ENCODE data around the gene RPUSD1. TPM values are rescaled to one million over a fixed set of nuclear protein-coding genes. Genes with fewer than 3 reads are reported as not detected.

RPUSD1 gene
- total RNA-seq, 5 donors from 2014 or later (not counting 1 experiment from before 2014, with no cell fraction given): 16.0 to 35.3 (median 34.5) TPM

DNA sequence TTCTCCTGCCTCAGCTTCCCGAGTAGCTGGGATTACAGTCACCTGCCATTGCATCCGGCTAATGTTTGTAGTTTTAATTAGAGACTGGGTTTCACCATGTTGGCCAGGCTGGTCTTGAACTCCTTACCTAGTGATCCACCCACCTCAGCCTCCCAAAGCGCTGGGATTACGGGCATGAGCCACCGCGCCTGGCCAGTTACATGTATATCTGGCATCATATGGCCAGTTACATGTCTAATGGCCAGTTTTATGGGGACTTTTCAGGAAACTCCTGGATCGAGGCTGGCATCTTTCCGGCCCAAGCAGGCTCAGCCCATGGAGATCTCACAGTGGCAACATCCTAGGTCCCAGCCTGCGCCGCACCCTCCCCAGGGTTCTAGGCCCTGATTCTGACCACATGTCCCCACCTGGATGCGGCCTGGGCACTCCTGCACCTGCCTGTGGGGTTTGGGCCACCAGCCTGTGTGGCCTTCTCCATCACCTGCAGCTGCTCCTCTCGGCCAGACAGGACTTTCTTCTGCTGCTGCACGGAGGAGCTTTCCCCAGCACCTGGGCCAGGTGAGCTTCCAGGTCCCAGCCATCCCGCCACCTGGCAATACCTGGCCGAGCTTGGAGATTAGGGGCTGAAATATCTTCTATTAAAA lies 46.1 kb downstream of the RPUSD1 start:
- Mint-ChIP-seq H3K27ac (no peak overlapping the region), H3K27me3 (no peaks in the 10 kb centered on the region), H3K9me3 (no peaks in the 10 kb centered on the region), H3K4me3 (peak overlapping the region; percentile 57 to 74 (median 70)), H3K4me1 (peaks cover 0 to 15% (median 14%) of the 10 kb centered on the region in 3 donors), H3K36me3 (peaks cover 4% of the 10 kb centered on the region)
- POLR2A ChIA-PET: no interaction called here
- ATAC-seq (replicated peaks in 1 of 4) (no peak), DNase-seq (no peak)
- CTCF ChIA-PET: interaction anchor here in 1 of 2 donors (1.1 kb wide), 1 partner anchor 74 kb away, joined by 3 read pairs; the partner anchor contains the start of gene RHOT2
- Histone ChIP-seq H3K36me3 (ENCODE audit: control insufficient read depth in 2 of 2, extremely low read depth in 1 of 2, insufficient read depth in 1 of 2, low read length in 1 of 2) (peaks cover 0 to 6% of the 10 kb centered on the region in 2 donors), H3K27me3 (replicated peaks in 1 of 2; ENCODE audit: control insufficient read depth in 2 of 2, extremely low read depth in 1 of 2, insufficient read depth in 2 of 2, low read length in 1 of 2) (peaks cover 0 to 16% of the 10 kb centered on the region in 2 experiments), H3K9me3 (no peaks in the 10 kb centered on the region), H3K27ac (ENCODE audit: low read length) (no peak overlapping the region), H3K4me3 (ENCODE audit: control insufficient read depth in 1 of 2, extremely low read depth in 1 of 2, low read length in 1 of 2) (no peak overlapping the region), H3K4me1 (ENCODE audit: control insufficient read depth in 1 of 2, extremely low read depth in 1 of 2, insufficient read depth in 2 of 2, low read length in 2 of 2) (peaks cover 0 to 19% of the 10 kb centered on the region in 2 experiments)
- WGBS (ENCODE audit: insufficient coverage): 95% methylated on average over 9 of the region's 15 CpGs

DNA sequence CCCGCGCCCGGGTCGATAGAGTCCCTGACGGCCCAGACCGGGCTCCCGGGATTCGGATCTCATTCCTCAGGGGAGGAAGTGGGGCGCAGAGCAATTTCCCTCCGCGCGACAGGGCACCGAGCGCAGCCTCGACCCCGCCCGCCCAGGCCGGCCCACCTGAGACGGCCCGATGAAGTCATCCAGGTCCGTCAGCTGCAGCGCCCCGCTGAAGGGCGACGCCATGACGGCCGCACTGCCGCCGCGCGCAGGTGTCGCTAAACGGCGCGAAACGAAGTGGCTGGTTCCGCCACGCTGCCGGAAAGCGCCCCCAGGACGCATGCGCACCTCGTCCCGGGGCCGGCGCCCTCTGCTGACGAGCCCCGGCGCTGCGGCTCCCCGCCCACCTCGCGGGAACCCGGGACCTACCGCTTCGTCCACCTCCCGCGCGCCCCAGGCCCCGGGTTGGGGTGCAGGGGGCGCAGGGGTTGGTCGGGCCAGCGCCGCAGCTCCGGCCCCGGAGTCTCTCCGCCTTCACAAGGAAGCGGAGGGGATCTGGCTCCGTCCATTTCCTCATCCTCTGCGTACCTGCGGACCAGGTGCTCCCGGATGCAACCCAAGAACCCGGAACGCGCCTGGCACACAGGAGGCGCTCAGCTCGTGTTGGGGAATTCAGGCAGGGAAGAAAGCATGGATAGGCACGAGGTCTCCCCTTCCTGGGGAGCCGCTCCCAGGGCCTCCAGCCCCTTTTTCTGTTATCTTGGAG lies 47.2 kb downstream of the RPUSD1 start, which contains the start of gene CIAO3:
TSS of gene CIAO3 (minus strand) at position 234 of the 742 bp plus-strand sequence. CDS start at position 222, 12 bp downstream.
- peak within 1 kb of the TSS; percentile 63 for H3K27ac ChIP-seq (ENCODE audit: low read length)
- no peaks in the 10 kb centered on the region for H3K9me3 Mint-ChIP-seq
- CTCF ChIA-PET: interaction anchor here (0.6 kb wide), 2 partner anchors 12 to 240 kb away, joined by 4 to 6 read pairs; partner anchors contain the start of gene SOX8 (in 1 of the 2)
- peak within 1 kb of the TSS; percentile 74 to 79 (median 75) for H3K4me3 Mint-ChIP-seq
- peaks cover 0 to 15% (median 14%) of the 10 kb centered on the region in 3 donors for H3K4me1 Mint-ChIP-seq
- no peaks in the 10 kb centered on the region for H3K27me3 Mint-ChIP-seq
- H3K4me3 ChIP-seq (ENCODE audit: control insufficient read depth in 1 of 2, extremely low read depth in 1 of 2, low read length in 1 of 2): peak within 1 kb of the TSS; percentile 65 to 93
- H3K4me1 ChIP-seq (ENCODE audit: control insufficient read depth in 1 of 2, extremely low read depth in 1 of 2, insufficient read depth in 2 of 2, low read length in 2 of 2): peaks cover 0 to 19% of the 10 kb centered on the region in 2 experiments
- peaks cover 7% of the 10 kb centered on the region for H3K36me3 Mint-ChIP-seq
- DNase-seq (peak; percentile 73 to 95 (median 85)), ATAC-seq (replicated peaks in 1 of 4) (peak; percentile 88 to 94 (median 90))
- POLR2A ChIA-PET: interaction anchor here in 1 of 2 donors (0.7 kb wide), 1 partner anchor 47 kb away, joined by 6 read pairs; the partner anchor contains the start of genes CHTF18 and RPUSD1
- H3K9me3 ChIP-seq: no peaks in the 10 kb centered on the region
- peaks cover 0 to 16% of the 10 kb centered on the region in 2 experiments for H3K27me3 ChIP-seq (replicated peaks in 1 of 2; ENCODE audit: control insufficient read depth in 2 of 2, extremely low read depth in 1 of 2, insufficient read depth in 2 of 2, low read length in 1 of 2)
- under 1% methylated on average over 75 of the region's 79 CpGs for WGBS (ENCODE audit: insufficient coverage)
- H3K27ac Mint-ChIP-seq: peak within 1 kb of the TSS in 1 of 2 donors; percentile 34
- peaks cover 9 to 17% of the 10 kb centered on the region in 2 donors for H3K36me3 ChIP-seq (ENCODE audit: control insufficient read depth in 2 of 2, extremely low read depth in 1 of 2, insufficient read depth in 1 of 2, low read length in 1 of 2)

GRCh38 chr16:740459-740763 lies 47.8 kb downstream of the RPUSD1 start:
- ChIA-PET CTCF (no interaction called here), POLR2A (interaction anchor here in 1 of 2 donors (0.7 kb wide), 1 partner anchor 48 kb away, joined by 6 read pairs; the partner anchor contains the start of genes CHTF18 and RPUSD1)
- 0% methylated on average over 15 of the region's 22 CpGs for WGBS (ENCODE audit: insufficient coverage)
- Mint-ChIP-seq H3K4me3 (peak overlapping the region; percentile 74 to 79 (median 75)), H3K36me3 (peaks cover 8% of the 10 kb centered on the region), H3K9me3 (no peaks in the 10 kb centered on the region), H3K27ac (no peak overlapping the region), H3K27me3 (no peaks in the 10 kb centered on the region), H3K4me1 (peaks cover 0 to 15% (median 14%) of the 10 kb centered on the region in 3 donors)
- ATAC-seq (replicated peaks in 1 of 4) (peak in 3 of 4 experiments; percentile 11 to 20 (median 14)), DNase-seq (no peak)
- peaks cover 0 to 19% of the 10 kb centered on the region in 2 experiments for H3K4me1 ChIP-seq (ENCODE audit: control insufficient read depth in 1 of 2, extremely low read depth in 1 of 2, insufficient read depth in 2 of 2, low read length in 2 of 2)
- peak overlapping the region; percentile 63 for H3K27ac ChIP-seq (ENCODE audit: low read length)
- peaks cover 14 to 20% of the 10 kb centered on the region in 2 donors for H3K36me3 ChIP-seq (ENCODE audit: control insufficient read depth in 2 of 2, extremely low read depth in 1 of 2, insufficient read depth in 1 of 2, low read length in 1 of 2)
- H3K9me3 ChIP-seq: no peaks in the 10 kb centered on the region
- peaks cover 0 to 12% of the 10 kb centered on the region in 2 experiments for H3K27me3 ChIP-seq (replicated peaks in 1 of 2; ENCODE audit: control insufficient read depth in 2 of 2, extremely low read depth in 1 of 2, insufficient read depth in 2 of 2, low read length in 1 of 2)
- peak overlapping the region; percentile 65 to 93 for H3K4me3 ChIP-seq (ENCODE audit: control insufficient read depth in 1 of 2, extremely low read depth in 1 of 2, low read length in 1 of 2)

- Mint-ChIP-seq H3K36me3 (peaks cover 12% of the 10 kb centered on the region), H3K4me3 (peak overlapping the region; percentile 73 to 79 (median 74)), H3K9me3 (no peaks in the 10 kb centered on the region), H3K27me3 (no peaks in the 10 kb centered on the region), H3K27ac (no peak overlapping the region), H3K4me1 (peaks cover 0 to 15% (median 14%) of the 10 kb centered on the region in 3 donors)
- 62% methylated on average over 38 of the region's 38 CpGs for WGBS (ENCODE audit: insufficient coverage)
- H3K27me3 ChIP-seq (replicated peaks in 1 of 2; ENCODE audit: control insufficient read depth in 2 of 2, extremely low read depth in 1 of 2, insufficient read depth in 2 of 2, low read length in 1 of 2): peaks cover 0 to 12% of the 10 kb centered on the region in 2 experiments
- CTCF ChIA-PET: no interaction called here
- DNase-seq: no peak
- peaks cover 0 to 19% of the 10 kb centered on the region in 2 experiments for H3K4me1 ChIP-seq (ENCODE audit: control insufficient read depth in 1 of 2, extremely low read depth in 1 of 2, insufficient read depth in 2 of 2, low read length in 2 of 2)
- H3K9me3 ChIP-seq: no peaks in the 10 kb centered on the region
- H3K36me3 ChIP-seq (ENCODE audit: control insufficient read depth in 2 of 2, extremely low read depth in 1 of 2, insufficient read depth in 1 of 2, low read length in 1 of 2): peaks cover 19 to 26% of the 10 kb centered on the region in 2 donors
- POLR2A ChIA-PET: no interaction called here
- H3K4me3 ChIP-seq (ENCODE audit: control insufficient read depth in 1 of 2, extremely low read depth in 1 of 2, low read length in 1 of 2): peak overlapping the region; percentile 65 to 93
- no peak for ATAC-seq (replicated peaks in 1 of 4)
- peak overlapping the region; percentile 63 for H3K27ac ChIP-seq (ENCODE audit: low read length)
These were observed 48.4 kb downstream of the RPUSD1 start for GRCh38 chr16:739560-740458.

DNA sequence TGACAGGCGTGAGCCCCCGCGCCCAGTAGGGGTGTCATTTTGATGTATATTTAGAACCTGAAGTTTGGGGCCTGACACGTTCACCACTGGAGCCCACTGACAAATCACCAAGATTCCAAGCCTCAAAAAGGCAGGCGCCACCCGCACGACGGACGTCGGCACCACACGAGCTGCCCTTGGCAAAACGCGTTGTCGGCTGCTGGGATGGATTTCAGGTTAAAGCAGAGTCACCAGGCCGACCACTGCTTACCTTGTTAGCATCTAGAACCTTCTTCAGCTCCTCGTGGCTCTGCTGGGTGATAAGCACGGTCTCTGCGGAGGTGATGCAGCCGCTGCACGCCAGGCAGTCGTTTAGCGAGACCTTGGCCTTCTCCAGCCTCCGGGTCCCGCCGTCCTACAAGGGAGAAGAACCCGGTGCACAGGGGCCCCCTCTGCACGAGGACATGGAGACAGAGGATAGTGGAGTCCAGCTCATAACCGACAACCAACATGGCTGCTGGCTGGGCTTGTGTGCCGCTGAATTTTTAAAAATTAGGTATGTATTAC lies 51.2 kb downstream of the RPUSD1 start:
- Histone ChIP-seq H3K27me3 (replicated peaks in 1 of 2; ENCODE audit: control insufficient read depth in 2 of 2, extremely low read depth in 1 of 2, insufficient read depth in 2 of 2, low read length in 1 of 2) (no peaks in the 10 kb centered on the region), H3K27ac (ENCODE audit: low read length) (no peak overlapping the region), H3K36me3 (ENCODE audit: control insufficient read depth in 2 of 2, extremely low read depth in 1 of 2, insufficient read depth in 1 of 2, low read length in 1 of 2) (peaks cover 20 to 46% of the 10 kb centered on the region in 2 donors), H3K4me1 (ENCODE audit: control insufficient read depth in 1 of 2, extremely low read depth in 1 of 2, insufficient read depth in 2 of 2, low read length in 2 of 2) (peaks cover 0 to 19% of the 10 kb centered on the region in 2 experiments), H3K9me3 (no peaks in the 10 kb centered on the region), H3K4me3 (ENCODE audit: control insufficient read depth in 1 of 2, extremely low read depth in 1 of 2, low read length in 1 of 2) (no peak overlapping the region)
- ChIA-PET CTCF (no interaction called here), POLR2A (no interaction called here)
- Mint-ChIP-seq H3K27me3 (no peaks in the 10 kb centered on the region), H3K4me3 (no peak overlapping the region), H3K36me3 (peaks cover 12% of the 10 kb centered on the region), H3K4me1 (peaks cover 0 to 15% (median 14%) of the 10 kb centered on the region in 3 donors), H3K27ac (no peak overlapping the region), H3K9me3 (no peaks in the 10 kb centered on the region)
- DNase-seq (no peak), ATAC-seq (replicated peaks in 1 of 4) (no peak)
- 98% methylated on average over 25 of the region's 29 CpGs for WGBS (ENCODE audit: insufficient coverage)

Measured in T-cell (primary cell).